ENCODE measurements around the gene EVI2B. TPM values are rescaled to one million over a fixed set of nuclear protein-coding genes. Genes with fewer than 3 reads are reported as not detected.

Gene EVI2B
- total RNA-seq, 1 experiment from 2014 or later: 0.20 TPM

DNA sequence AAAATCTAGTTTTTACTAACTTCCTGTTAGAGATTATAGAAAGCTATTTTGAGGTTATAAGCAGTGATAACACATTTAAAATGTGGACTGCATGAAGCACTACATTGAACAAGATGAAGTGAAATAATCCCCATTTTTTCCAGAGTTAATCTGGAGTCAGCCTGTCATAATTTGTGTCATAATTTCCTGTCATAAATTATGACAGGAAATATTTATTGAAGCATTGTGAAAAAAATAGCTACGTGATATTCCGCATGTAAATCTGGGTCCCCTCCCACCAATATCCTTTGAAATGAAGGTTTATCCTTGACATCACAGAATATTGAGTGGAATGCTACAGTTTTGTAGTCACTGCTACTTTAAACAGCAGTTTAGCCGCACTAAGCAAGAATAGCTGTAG is 56.9 kb downstream of the EVI2B start:
- ChIA-PET POLR2A (no interaction called here), CTCF (interaction anchor here (0.9 kb wide), 1 partner anchor 9 kb away, joined by 3 read pairs; no protein-coding TSS in a partner anchor)
- intact Hi-C loops (cut with micrococcal nuclease): no loop called here

More for the DNA sequence above, 56.9 kb downstream of the EVI2B start:
- no TSS peak for BruUV-seq (replicated peaks)
- DNase-seq (ENCODE audit: low read depth, low spot score) (no peak), ATAC-seq (no peak)
- H3K27me3 ChIP-seq (ENCODE audit: insufficient read depth, low read length): no peaks in the 10 kb centered on the region
- peaks cover 5 to 11% of the 10 kb centered on the region in 2 experiments; a peak in 2 of 4 replicates for H3K36me3 ChIP-seq (ENCODE audit: control insufficient read depth in 1 of 2, insufficient read depth in 2 of 2, low read length in 2 of 2)
- no peaks in the 10 kb centered on the region for H3K4me1 ChIP-seq (ENCODE audit: control insufficient read depth in 1 of 2, insufficient read depth in 2 of 2, low read length in 2 of 2)
- H3K9me3 ChIP-seq (ENCODE audit: control insufficient read depth in 1 of 2, insufficient read depth in 1 of 2, low read depth in 1 of 2, low read length in 2 of 2): no peaks in the 10 kb centered on the region
- no peak overlapping the region for H3K4me2 ChIP-seq (ENCODE audit: low read length)
- no peak overlapping the region for H2AFZ ChIP-seq (ENCODE audit: low read depth, low read length, poor library complexity, severe bottlenecking)
- TF ChIP-seq MAX (IDR thresholded peaks at IDR 0.05) (no peak), RAD21 (IDR thresholded peaks at IDR 0.05; ENCODE audit: low read depth) (no peak), JUND (IDR thresholded peaks at IDR 0.05) (no peak), SP1 (IDR thresholded peaks at IDR 0.05; ENCODE audit: low read depth) (no peak), ZFX (IDR thresholded peaks at IDR 0.05) (no peak), TCF7L2 (IDR thresholded peaks at IDR 0.05; ENCODE audit: borderline replicate concordance, extremely low read depth, insufficient read depth, insufficient read length) (no peak), CEBPB (IDR thresholded peaks at IDR 0.05; ENCODE audit: low read depth) (no peak), ZBTB33 (IDR thresholded peaks at IDR 0.05; ENCODE audit: extremely low read depth, insufficient replicate concordance, low read length) (no peak), FOSL1 (IDR thresholded peaks at IDR 0.05; ENCODE audit: low read depth) (no peak), YY1 (IDR thresholded peaks at IDR 0.05; ENCODE audit: extremely low read depth, insufficient replicate concordance, low read depth, low read length) (no peak), REST (IDR thresholded peaks at IDR 0.05; ENCODE audit: low read depth) (no peak), ELF1 (IDR thresholded peaks at IDR 0.05; ENCODE audit: borderline replicate concordance, low read depth) (no peak), ZNF274 (IDR thresholded peaks at IDR 0.05; ENCODE audit: low read depth, low read length) (no peak)
- TF ChIP-seq, protein P1, sequence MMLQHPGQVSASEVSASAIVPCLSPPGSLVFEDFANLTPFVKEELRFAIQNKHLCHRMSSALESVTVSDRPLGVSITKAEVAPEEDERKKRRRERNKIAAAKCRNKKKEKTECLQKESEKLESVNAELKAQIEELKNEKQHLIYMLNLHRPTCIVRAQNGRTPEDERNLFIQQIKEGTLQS (IDR thresholded peaks at IDR 0.05): no peak
- TF ChIP-seq, protein P2, sequence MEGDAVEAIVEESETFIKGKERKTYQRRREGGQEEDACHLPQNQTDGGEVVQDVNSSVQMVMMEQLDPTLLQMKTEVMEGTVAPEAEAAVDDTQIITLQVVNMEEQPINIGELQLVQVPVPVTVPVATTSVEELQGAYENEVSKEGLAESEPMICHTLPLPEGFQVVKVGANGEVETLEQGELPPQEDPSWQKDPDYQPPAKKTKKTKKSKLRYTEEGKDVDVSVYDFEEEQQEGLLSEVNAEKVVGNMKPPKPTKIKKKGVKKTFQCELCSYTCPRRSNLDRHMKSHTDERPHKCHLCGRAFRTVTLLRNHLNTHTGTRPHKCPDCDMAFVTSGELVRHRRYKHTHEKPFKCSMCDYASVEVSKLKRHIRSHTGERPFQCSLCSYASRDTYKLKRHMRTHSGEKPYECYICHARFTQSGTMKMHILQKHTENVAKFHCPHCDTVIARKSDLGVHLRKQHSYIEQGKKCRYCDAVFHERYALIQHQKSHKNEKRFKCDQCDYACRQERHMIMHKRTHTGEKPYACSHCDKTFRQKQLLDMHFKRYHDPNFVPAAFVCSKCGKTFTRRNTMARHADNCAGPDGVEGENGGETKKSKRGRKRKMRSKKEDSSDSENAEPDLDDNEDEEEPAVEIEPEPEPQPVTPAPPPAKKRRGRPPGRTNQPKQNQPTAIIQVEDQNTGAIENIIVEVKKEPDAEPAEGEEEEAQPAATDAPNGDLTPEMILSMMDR (IDR thresholded peaks at IDR 0.05 in 2 of 3, conservative IDR thresholded peaks at IDR 0.05 in 1 of 3; ENCODE audit: borderline replicate concordance in 1 of 3, insufficient read depth in 1 of 3, low read depth in 2 of 3, low read length in 2 of 3): no peak
- no peak overlapping the region for H3K4me3 ChIP-seq (replicated peaks in 1 of 2; ENCODE audit: low read depth in 1 of 2, low read length in 2 of 2)
- no peaks in the 10 kb centered on the region for H3K79me2 ChIP-seq (ENCODE audit: insufficient read depth, low read length)
- H3K9me2 ChIP-seq (ENCODE audit: insufficient read depth): no peaks in the 10 kb centered on the region
- no peak overlapping the region for H3K27ac ChIP-seq (ENCODE audit: low read depth, low read length)
- RAD21 ChIA-PET (ENCODE audit: low non-redundant PET in 1 of 2, low total read pairs in 2 of 2, uncharacterized antibody in 2 of 2, unreplicated experiment in 2 of 2): no interaction called here
- H3K9ac ChIP-seq (ENCODE audit: low read length): no peak overlapping the region
- H4K20me1 ChIP-seq (ENCODE audit: insufficient read depth): no peaks in the 10 kb centered on the region
